WTC11 (cell line): Measurements from ENCODE around the gene ZCCHC4. TPM values are rescaled to one million over a fixed set of nuclear protein-coding genes. Genes with fewer than 3 reads are reported as not detected.

Experiments
- ATAC-seq: fragments of 200-7000 bp; cut with Tn5 transposase; 2 replicates; pipeline ENCODE4 v1.10.0; 2021; ENCODE audit warnings: mild to moderate bottlenecking, moderate library complexity
- CTCF ChIA-PET: fragments of 300-600 bp; sonication (Branson Sonifier 250); formaldehyde crosslinking; loops from one replicate; lab custom pipeline; 2021; ENCODE audit warnings: antibody characterized with exemption; lab: Charles Lee
- POLR2A ChIA-PET: fragments of 350-600 bp; sonication (Branson Sonifier 250); formaldehyde crosslinking; loops from one replicate; lab custom pipeline; 2021; ENCODE audit warnings: antibody characterized with exemption; lab: Charles Lee
- DNase-seq: peaks from one replicate; pipeline ENCODE4 v3.0.0; 2021; ENCODE audit warnings: low spot score
- H3K27ac Mint-ChIP-seq: 2 replicates; pipeline ENCODE4 v1.8.0; 2021; ENCODE audit warnings: mixed read lengths
- H3K27me3 Mint-ChIP-seq: 2 replicates; pipeline ENCODE4 v1.8.0; 2021; ENCODE audit warnings: low read depth, mild to moderate bottlenecking, moderate library complexity, mixed read lengths
- H3K36me3 Mint-ChIP-seq: 2 replicates; pipeline ENCODE4 v1.8.0; 2021; ENCODE audit warnings: mixed read lengths
- H3K4me1 Mint-ChIP-seq: 2 replicates; pipeline ENCODE4 v1.8.0; 2022; ENCODE audit warnings: mixed read lengths
- H3K4me3 Mint-ChIP-seq: 2 replicates; pipeline ENCODE4 v1.8.0; 2021; ENCODE audit warnings: mild to moderate bottlenecking, moderate library complexity, mixed read lengths
- H3K9me3 Mint-ChIP-seq: 2 replicates; pipeline ENCODE4 v1.8.0; 2021; ENCODE audit warnings: mixed read lengths
- ESRRA ChIP-seq: sonication (generic); formaldehyde crosslinking; IDR thresholded peaks from 2 replicates; pipeline ENCODE4 v1.8.1; 2022; ENCODE audit warnings: mild to moderate bottlenecking, missing genetic modification reagents, borderline replicate concordance
- IRF1 ChIP-seq: sonication (generic); formaldehyde crosslinking; IDR thresholded peaks from 2 replicates; pipeline ENCODE4 v1.8.0; 2023; ENCODE audit warnings: missing genetic modification reagents
- IRF2 ChIP-seq: sonication (generic); formaldehyde crosslinking; IDR thresholded peaks from 2 replicates; pipeline ENCODE4 v1.8.0; 2022; ENCODE audit warnings: low read depth, missing genetic modification reagents, borderline replicate concordance
- JAZF1 ChIP-seq: fragments of 250-450 bp; sonication (Bioruptor Pico); IDR thresholded peaks from 2 replicates; pipeline ENCODE4 v1.9.0; 2021; ENCODE audit warnings: moderate library complexity, mild to moderate bottlenecking, inconsistent platforms
- NFATC4 ChIP-seq: fragments of 250-450 bp; sonication (Bioruptor Pico); IDR thresholded peaks from 2 replicates; pipeline ENCODE4 v1.9.0; 2021; ENCODE audit warnings: mild to moderate bottlenecking
- RORB ChIP-seq: fragments of 250-450 bp; sonication (Bioruptor Pico); IDR thresholded peaks from 2 replicates; pipeline ENCODE4 v1.9.0; 2021; ENCODE audit warnings: mild to moderate bottlenecking
- SMAD4 ChIP-seq: sonication (generic); formaldehyde crosslinking; IDR thresholded peaks from 2 replicates; pipeline ENCODE4 v1.8.0; 2022; ENCODE audit warnings: mild to moderate bottlenecking, missing genetic modification reagents
- SOX15 ChIP-seq: fragments of 250-450 bp; sonication (Bioruptor Pico); IDR thresholded peaks from 2 replicates; pipeline ENCODE4 v1.9.0; 2021; ENCODE audit warnings: mild to moderate bottlenecking
- STAT6 ChIP-seq: sonication (generic); formaldehyde crosslinking; conservative IDR thresholded peaks from 2 replicates; pipeline ENCODE4 v1.8.1; 2023; ENCODE audit warnings: mild to moderate bottlenecking, low read depth, missing genetic modification reagents, moderate library complexity
- ZNF232 ChIP-seq: sonication (generic); formaldehyde crosslinking; IDR thresholded peaks from 2 replicates; pipeline ENCODE4 v1.8.0; 2022; ENCODE audit warnings: mild to moderate bottlenecking, missing genetic modification reagents
- ZNF317 ChIP-seq: sonication (generic); formaldehyde crosslinking; IDR thresholded peaks from 2 replicates; pipeline ENCODE4 v1.8.1; 2023; ENCODE audit warnings: low read depth, mild to moderate bottlenecking, moderate library complexity, missing genetic modification reagents, borderline replicate concordance
- ZNF396 ChIP-seq: fragments of 250-450 bp; sonication (Bioruptor Pico); IDR thresholded peaks from 2 replicates; pipeline ENCODE4 v1.8.0; 2021; ENCODE audit warnings: mild to moderate bottlenecking, moderate library complexity, borderline replicate concordance
- ZNF532 ChIP-seq: fragments of 250-450 bp; sonication (Bioruptor Pico); IDR thresholded peaks from 2 replicates; pipeline ENCODE4 v1.9.0; 2021; ENCODE audit warnings: mild to moderate bottlenecking, borderline replicate concordance
- total RNA-seq: library from RNA; stranded (reverse); gene quantifications from 3 replicates; pipeline ENCODE4 v1.2.3, GENCODE V29; 2021
- TF ChIP-seq, protein P1 (sequence below): sonication (generic); formaldehyde crosslinking; IDR thresholded peaks from 2 replicates; pipeline ENCODE4 v1.8.1; 2023; ENCODE audit warnings: mild to moderate bottlenecking, missing genetic modification reagents, moderate library complexity
- TF ChIP-seq, protein P2 (sequence below): sonication (generic); formaldehyde crosslinking; IDR thresholded peaks from 2 replicates; pipeline ENCODE4 v1.8.1; 2023; ENCODE audit warnings: mild to moderate bottlenecking, missing genetic modification reagents
- TF ChIP-seq, protein P3 (sequence below): fragments of 250-450 bp; sonication (Bioruptor Pico); IDR thresholded peaks from 2 replicates; pipeline ENCODE4 v2.1.2; 2022; ENCODE audit warnings: mild to moderate bottlenecking, moderate library complexity
- TF ChIP-seq, protein P4 (sequence below): sonication (generic); formaldehyde crosslinking; IDR thresholded peaks from 2 replicates; pipeline ENCODE4 v1.8.1; 2022; ENCODE audit warnings: low read depth, missing genetic modification reagents, borderline replicate concordance
- TF ChIP-seq, protein P5 (sequence below): fragments of 250-450 bp; sonication (Bioruptor Pico); IDR thresholded peaks from 2 replicates; pipeline ENCODE4 v1.8.0; 2021; ENCODE audit warnings: mild to moderate bottlenecking
- TF ChIP-seq, protein P6 (sequence below): sonication (generic); formaldehyde crosslinking; conservative IDR thresholded peaks from 2 replicates; pipeline ENCODE4 v1.8.1; 2022; ENCODE audit warnings: mild to moderate bottlenecking, missing genetic modification reagents

Gene ZCCHC4
- total RNA-seq, 1 experiment from 2014 or later = 13.6 TPM

DNA sequence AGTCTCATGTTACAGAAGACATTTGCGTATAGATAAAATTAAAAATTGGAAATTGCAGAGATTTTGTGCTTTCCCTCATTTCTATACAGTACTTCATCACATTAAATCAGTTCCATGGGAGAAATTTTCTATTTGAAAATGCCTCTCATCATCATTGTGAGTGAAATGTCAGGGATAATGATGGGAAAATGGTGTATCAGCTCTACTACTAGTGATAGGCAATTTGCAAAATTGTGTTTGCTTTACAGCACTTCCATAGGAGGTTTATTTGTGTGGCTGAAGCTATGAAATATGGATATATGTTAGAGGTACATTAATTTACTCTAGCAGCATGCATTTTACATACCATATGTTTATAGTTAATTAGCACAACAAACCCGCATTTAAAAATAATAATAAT is 43.5 kb downstream of the ZCCHC4 start:
- POLR2A ChIA-PET = no interaction called here
- Mint-ChIP-seq H3K4me3 (no peak overlapping the region), H3K27ac (no peak overlapping the region), H3K9me3 (peaks cover 15% of the 10 kb centered on the region), H3K36me3 (peaks cover 23% of the 10 kb centered on the region), H3K27me3 (no peaks in the 10 kb centered on the region), H3K4me1 (peaks cover 14% of the 10 kb centered on the region)
- ATAC-seq (no peak), DNase-seq (no peak)
- no peak for TF ChIP-seq NFATC4 (CRISPR knock-in tag)
- no peak for TF ChIP-seq IRF2
- no peak for TF ChIP-seq SMAD4 (CRISPR knock-in tag)
- no peak for TF ChIP-seq ZNF232
- no peak for TF ChIP-seq STAT6 (CRISPR knock-in tag)
- TF ChIP-seq, protein P1, sequence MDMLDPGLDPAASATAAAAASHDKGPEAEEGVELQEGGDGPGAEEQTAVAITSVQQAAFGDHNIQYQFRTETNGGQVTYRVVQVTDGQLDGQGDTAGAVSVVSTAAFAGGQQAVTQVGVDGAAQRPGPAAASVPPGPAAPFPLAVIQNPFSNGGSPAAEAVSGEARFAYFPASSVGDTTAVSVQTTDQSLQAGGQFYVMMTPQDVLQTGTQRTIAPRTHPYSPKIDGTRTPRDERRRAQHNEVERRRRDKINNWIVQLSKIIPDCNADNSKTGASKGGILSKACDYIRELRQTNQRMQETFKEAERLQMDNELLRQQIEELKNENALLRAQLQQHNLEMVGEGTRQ = no peak
- TF ChIP-seq, protein P2, sequence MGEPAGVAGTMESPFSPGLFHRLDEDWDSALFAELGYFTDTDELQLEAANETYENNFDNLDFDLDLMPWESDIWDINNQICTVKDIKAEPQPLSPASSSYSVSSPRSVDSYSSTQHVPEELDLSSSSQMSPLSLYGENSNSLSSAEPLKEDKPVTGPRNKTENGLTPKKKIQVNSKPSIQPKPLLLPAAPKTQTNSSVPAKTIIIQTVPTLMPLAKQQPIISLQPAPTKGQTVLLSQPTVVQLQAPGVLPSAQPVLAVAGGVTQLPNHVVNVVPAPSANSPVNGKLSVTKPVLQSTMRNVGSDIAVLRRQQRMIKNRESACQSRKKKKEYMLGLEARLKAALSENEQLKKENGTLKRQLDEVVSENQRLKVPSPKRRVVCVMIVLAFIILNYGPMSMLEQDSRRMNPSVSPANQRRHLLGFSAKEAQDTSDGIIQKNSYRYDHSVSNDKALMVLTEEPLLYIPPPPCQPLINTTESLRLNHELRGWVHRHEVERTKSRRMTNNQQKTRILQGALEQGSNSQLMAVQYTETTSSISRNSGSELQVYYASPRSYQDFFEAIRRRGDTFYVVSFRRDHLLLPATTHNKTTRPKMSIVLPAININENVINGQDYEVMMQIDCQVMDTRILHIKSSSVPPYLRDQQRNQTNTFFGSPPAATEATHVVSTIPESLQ (CRISPR knock-in tag) = no peak
- no peak for TF ChIP-seq IRF1 (CRISPR knock-in tag)
- no peak for TF ChIP-seq ESRRA
- TF ChIP-seq, protein P3, sequence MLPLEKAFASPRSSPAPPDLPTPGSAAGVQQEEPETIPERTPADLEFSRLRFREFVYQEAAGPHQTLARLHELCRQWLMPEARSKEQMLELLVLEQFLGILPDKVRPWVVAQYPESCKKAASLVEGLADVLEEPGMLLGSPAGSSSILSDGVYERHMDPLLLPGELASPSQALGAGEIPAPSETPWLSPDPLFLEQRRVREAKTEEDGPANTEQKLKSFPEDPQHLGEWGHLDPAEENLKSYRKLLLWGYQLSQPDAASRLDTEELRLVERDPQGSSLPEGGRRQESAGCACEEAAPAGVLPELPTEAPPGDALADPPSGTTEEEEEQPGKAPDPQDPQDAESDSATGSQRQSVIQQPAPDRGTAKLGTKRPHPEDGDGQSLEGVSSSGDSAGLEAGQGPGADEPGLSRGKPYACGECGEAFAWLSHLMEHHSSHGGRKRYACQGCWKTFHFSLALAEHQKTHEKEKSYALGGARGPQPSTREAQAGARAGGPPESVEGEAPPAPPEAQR = no peak
- no peak for TF ChIP-seq JAZF1 (CRISPR knock-in tag)
- no peak for TF ChIP-seq RORB
- no peak for TF ChIP-seq SOX15 (CRISPR knock-in tag)
- CTCF ChIA-PET = interaction anchor here (0.6 kb wide), 1 partner anchor 11 kb away, joined by 3 read pairs; no protein-coding TSS in a partner anchor

DNA sequence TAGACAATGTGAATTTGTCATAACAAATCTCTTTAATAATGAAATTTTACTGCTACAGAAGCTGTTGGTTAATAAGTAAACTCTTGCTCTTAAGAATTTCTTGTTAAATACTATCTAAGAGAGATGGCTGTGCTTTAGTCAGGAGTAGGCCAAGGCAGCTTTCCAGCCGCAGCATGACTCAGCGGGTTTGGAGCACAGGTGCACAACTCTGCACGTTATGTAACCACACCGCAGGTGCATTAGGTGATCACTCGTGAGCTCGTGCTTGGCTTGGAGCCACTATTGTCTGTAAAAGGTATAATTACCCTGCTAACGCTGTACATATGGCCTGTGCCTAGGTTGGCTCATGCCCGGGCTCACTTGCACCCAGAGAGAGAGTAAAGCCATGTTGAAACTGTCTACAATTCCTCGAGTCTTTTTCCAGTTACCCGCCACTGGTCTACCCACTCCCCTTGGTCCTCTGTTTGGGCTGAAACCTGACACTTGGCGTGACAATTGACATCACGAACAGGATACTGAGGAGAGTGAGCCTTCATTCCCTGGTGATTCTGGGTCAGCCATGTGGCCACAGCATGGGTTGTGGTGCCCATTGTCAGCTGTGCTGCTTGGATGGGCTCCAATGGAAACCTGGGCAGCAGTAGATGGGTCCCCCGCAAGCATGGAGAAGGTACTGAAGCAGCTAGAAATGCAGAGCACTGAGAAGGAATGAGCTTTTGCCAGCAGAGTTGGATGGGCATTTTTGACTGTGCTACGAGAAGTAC is 46.1 kb downstream of the ZCCHC4 start:
- CTCF ChIA-PET = interaction anchor here (1.2 to 1.8 kb wide), 2 partner anchors 9 to 46 kb away, joined by 4 to 9 read pairs; partner anchors contain the start of gene ZCCHC4
- Mint-ChIP-seq H3K9me3 (peaks cover 15% of the 10 kb centered on the region), H3K27me3 (no peaks in the 10 kb centered on the region), H3K36me3 (peaks cover 23% of the 10 kb centered on the region), H3K27ac (no peak overlapping the region; the same call in 1 of the 2 replicates), H3K4me3 (no peak overlapping the region), H3K4me1 (peaks cover 8% of the 10 kb centered on the region)
- POLR2A ChIA-PET = no interaction called here
- no peak for DNase-seq
- ATAC-seq = no peak
- TF ChIP-seq, protein P4, sequence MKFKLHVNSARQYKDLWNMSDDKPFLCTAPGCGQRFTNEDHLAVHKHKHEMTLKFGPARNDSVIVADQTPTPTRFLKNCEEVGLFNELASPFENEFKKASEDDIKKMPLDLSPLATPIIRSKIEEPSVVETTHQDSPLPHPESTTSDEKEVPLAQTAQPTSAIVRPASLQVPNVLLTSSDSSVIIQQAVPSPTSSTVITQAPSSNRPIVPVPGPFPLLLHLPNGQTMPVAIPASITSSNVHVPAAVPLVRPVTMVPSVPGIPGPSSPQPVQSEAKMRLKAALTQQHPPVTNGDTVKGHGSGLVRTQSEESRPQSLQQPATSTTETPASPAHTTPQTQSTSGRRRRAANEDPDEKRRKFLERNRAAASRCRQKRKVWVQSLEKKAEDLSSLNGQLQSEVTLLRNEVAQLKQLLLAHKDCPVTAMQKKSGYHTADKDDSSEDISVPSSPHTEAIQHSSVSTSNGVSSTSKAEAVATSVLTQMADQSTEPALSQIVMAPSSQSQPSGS = no peak
- no peak for TF ChIP-seq ZNF396 (CRISPR knock-in tag)
- TF ChIP-seq ZNF317 (CRISPR knock-in tag) = no peak
- TF ChIP-seq, protein P5, sequence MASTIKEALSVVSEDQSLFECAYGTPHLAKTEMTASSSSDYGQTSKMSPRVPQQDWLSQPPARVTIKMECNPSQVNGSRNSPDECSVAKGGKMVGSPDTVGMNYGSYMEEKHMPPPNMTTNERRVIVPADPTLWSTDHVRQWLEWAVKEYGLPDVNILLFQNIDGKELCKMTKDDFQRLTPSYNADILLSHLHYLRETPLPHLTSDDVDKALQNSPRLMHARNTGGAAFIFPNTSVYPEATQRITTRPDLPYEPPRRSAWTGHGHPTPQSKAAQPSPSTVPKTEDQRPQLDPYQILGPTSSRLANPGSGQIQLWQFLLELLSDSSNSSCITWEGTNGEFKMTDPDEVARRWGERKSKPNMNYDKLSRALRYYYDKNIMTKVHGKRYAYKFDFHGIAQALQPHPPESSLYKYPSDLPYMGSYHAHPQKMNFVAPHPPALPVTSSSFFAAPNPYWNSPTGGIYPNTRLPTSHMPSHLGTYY = no peak
- no peak for TF ChIP-seq ZNF532
- TF ChIP-seq, protein P6, sequence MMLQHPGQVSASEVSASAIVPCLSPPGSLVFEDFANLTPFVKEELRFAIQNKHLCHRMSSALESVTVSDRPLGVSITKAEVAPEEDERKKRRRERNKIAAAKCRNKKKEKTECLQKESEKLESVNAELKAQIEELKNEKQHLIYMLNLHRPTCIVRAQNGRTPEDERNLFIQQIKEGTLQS = no peak
